ENCODE results near the gene HSD17B14.

- no peak for TF ChIP-seq POLR2AphosphoS5 (IDR thresholded peaks at IDR 0.05; ENCODE audit: low read depth, low read length)
- TF ChIP-seq POLR2A (IDR thresholded peaks at IDR 0.05; ENCODE audit: low read depth, low read length): no peak
These were observed 45.7 kb upstream of the HSD17B14 start for GRCh38 chr19:48881741-48882657.

All from GM12892 (cell line).